HG03378 (cell line): ENCODE results near the gene PRDM5.

Experiments used
- ATAC-seq: cut with Tn5 transposase; IDR thresholded peaks from one replicate; pipeline ENCODE4 v1.9.1; 2021; ENCODE audit warnings: mild to moderate bottlenecking, moderate library complexity; ENCODE audit not compliant: unreplicated experiment

The PRDM5 gene

DNA sequence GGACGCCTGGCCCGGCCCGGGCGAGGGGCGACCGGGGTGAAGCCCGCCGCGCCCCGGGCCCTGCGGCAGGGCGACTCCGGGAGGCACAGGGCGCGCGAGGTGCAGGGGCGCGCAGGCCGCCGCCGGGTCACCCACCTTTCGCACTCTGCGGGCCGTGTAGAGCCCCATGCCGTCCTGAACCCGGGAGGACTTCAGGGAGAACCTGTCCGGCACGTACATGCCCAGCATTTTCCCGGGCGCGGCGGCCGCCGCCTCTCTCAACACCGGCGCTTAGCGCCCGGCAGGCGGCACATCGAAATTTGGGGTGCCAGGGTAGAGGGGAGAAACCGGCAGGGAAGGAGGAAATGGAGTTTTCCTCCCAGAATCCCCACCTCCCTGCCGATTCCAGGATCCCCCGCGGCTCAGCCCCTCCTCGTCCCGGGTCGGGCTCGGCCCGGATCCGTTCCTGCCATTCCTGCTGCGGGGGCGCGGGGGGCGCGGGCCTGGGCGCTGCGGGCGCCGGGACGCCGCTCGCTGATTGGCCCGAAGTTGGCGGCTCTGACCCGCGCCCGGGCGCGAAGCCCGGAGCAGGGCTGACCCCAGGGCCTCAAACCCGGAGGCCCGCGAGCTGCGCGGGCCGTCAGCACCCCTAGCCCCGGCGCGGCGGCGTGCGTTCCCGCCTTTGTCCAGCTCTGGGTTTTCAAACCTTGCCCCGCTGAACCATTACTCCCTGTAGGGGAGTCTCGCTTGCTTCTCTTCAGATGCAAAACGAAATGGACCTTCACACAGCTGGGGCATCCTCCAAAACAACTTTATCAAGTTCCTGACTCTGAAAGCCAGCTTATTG, at the start of gene PRDM5:
PRDM5 (minus strand) TSS at position 346 of the 826 bp plus-strand sequence; CDS start at position 228, 118 bp downstream.
- ATAC-seq = no peak

GRCh38 chr4:120971884-120972283, 49.4 kb upstream of the PRDM5 start:
- no peak for ATAC-seq

- no peak for ATAC-seq
Observed at GRCh38 chr4:120965938-120966337, 43.4 kb upstream of the PRDM5 start.

DNA sequence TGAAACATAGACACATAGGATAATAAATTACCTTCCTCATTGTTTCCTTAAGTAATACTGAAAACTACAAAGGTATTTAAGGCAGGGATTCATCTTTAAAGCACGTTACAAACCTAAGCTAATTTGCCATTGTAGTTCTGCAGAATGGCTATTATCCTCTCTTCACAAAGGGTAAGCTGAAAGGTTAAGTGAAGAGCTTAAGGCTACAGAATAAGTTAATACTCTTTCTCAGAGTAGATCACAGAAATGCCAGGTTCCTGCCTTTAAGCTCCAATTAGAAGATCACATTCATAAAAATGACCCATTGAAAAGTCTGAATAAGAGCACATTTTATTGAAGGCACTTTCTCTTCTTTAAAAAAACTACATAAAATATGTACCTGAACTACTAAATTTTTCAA, 42.1 kb upstream of the PRDM5 start:
- no peak for ATAC-seq

DNA sequence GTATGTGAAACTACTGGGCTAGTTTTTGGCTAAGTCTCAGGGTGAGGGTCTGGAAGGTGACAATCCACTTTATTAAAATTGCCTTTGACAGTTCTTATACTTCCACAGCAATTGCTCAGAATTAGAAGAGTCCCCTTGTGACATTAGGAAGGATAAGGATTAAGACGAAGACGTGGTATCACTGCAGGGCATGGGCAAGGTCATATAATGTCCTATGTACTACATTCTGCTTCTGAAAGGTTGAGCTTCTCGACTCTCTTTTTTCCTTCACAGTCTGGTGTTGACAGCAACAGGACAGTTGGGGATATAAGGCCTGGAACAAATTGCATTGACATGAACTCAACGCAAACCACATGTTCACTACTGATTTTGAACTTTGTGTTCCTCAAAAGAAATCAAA, 40.9 kb upstream of the PRDM5 start:
- ATAC-seq = no peak

DNA sequence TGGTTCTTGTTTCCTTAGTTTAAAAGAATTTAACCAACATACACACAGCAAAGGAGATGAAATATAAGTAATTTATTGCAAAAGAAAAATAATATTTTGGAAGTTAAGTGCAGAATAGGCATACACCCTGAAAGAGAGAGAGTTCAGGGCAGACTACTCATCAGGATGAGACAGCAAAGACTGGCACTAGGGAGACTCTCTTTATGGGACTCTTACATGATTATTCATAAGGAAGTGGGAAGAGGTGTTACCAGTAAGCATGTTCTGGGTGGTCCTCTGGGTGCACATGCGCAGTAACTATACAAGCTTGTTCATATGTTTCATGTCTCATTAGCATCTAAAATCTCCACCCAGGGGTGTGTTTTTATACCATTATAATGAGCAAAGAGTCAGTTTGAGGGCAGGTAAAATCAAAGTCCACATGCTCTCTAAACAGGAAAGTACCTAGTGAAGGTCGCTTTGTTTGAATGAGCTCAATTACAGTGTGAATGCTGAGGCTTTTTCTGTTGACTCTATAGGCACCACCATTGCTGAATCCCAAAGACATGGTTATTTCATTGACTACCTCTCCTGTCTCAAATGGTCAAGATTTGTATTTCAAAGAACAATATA, 38.2 kb upstream of the PRDM5 start:
- no peak for ATAC-seq

GRCh38 chr4:120948382-120948781, 25.9 kb upstream of the PRDM5 start:
- no peak for ATAC-seq

GRCh38 chr4:120942776-120943175, 20.2 kb upstream of the PRDM5 start:
- no peak for ATAC-seq

GRCh38 chr4:120940547-120940946, 18.0 kb upstream of the PRDM5 start:
- ATAC-seq = no peak

GRCh38 chr4:120939693-120940092, 17.2 kb upstream of the PRDM5 start:
- ATAC-seq = no peak

DNA sequence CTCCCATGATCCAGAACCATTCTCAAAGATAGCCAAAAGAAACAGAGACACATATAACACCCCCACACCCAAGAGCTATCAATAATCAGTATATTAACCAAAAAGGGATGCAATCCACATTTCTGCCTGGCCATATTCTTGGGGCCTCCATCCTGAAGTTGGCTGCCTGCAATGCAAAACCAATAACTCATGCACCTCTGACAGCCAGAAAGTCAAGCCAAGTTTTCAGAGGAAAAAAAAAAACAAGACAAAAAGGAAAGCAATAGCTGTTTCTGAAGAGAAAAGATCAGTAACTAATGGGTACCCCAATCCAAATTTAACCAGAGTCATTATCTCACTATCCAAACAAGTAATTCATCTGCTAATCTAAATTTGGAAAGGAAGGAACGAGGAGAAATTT, 7.3 kb upstream of the PRDM5 start:
- no peak for ATAC-seq

DNA sequence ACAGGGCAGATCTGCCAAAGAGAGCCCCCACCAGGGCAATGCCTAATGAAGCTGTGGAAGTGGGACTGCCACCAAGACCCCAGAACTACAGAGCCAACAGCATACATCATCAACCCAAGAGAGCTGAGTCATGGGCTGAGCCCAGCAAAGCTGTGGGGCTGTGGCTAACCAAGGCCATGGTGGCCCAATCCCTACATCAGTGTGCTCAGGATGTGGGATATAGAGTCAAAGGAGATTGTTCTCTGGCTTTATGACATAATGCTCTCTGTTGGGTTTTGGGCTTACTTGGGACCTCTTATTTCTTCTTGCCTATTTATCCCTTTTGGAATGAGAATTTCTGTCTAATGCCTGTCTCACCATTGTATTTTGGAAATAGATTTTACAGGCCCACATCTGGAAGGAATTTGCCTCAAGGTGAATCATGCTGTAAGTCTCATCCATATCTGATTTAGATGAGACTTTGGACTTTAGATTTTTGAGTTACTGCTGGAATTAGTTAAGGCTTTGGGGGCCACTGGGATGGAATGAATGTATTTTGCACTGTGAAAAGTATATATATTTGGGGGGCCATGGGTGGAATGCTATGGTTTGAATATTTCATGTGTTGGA, 5.4 kb upstream of the PRDM5 start:
- ATAC-seq = no peak

GRCh38 chr4:120926358-120927025, 4.0 kb upstream of the PRDM5 start:
- no peak for ATAC-seq

GRCh38 chr4:120924931-120925330, 2.4 kb upstream of the PRDM5 start:
- no peak for ATAC-seq

- ATAC-seq = no peak
Observed at GRCh38 chr4:120923207-120923522, 639 bp upstream of the PRDM5 start.

DNA sequence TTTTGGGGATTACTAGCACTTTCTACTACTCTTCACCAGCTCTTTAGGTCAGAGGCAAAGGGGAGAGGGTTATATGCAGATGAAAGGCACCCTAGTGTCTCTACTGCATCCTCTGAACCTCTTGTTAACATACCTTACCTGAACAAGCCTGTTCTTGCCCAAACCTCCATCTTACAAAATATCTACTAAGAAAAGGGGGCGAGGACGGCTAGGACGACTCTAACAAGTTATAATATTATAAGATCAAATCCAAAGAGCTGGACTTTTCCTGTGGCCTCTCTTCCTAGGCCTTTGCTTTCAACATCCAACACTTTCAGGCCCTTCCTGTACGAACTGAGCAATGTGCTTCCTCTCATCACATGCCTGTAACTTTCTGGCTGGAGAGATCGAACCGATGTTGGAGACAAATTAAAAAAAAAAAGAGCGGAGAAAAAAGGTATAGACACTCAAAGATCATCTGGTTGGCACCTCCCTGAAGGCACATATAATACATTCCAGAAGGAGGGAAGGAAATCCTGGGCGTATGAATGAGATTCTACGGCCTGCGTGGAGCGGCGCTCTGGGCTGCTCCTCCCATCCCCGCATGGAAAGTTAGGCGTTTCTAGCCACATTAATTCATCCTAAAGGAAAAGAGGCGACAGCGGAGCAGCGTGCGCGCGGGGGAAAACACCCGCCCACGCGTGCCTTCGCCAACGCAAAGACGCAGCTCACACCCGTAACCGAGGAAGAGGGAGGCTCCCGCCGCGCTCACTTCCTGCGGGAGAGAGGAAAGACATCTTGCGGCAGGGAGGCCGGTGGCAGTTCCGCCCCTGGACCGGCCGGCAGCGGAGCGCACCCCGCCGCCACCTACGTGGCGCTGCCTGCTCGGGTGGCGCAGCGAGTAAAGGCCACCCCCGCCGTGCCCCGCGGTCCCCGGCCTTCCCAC, 808 bp downstream of the PRDM5 start:
- ATAC-seq = no peak

- ATAC-seq = no peak
Observed at GRCh38 chr4:120920666-120921065, 1.9 kb downstream of the PRDM5 start.

DNA sequence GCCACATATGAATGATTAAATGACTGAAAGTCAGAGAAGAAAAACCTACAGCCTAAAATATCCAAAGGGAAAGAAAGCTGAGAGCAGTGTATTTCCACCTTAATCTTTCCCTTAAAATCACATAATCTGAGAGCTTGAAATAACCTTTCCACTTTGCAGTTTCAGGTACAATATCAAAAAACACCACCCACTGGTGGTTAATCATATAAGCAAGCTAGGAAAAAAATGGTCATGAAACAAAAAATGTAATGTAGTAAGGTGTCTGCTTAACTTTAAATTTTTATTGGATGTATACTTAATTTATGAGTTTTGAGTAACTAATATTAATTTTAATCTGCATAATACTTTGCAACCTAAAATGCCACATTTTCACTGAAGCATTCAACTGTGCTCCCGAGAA, 3.2 kb downstream of the PRDM5 start:
- no peak for ATAC-seq

GRCh38 chr4:120918788-120919187, 3.7 kb downstream of the PRDM5 start:
- no peak for ATAC-seq

- no peak for ATAC-seq
Observed at GRCh38 chr4:120918092-120918491, 4.4 kb downstream of the PRDM5 start.

GRCh38 chr4:120916937-120917336, 5.6 kb downstream of the PRDM5 start:
- ATAC-seq = no peak
